ENCODE data around the gene CERS1.

CERS1 gene

GRCh38 chr19:18895824-18896341, at the start of gene CERS1:
Gene CERS1, minus strand, starts transcription at chr19:18896158. Its CDS starts 86 bp downstream, at chr19:18896072.
- no peak for TF ChIP-seq ZNF274 (IDR thresholded peaks at IDR 0.05; ENCODE audit: low read depth, low read length)
- peak within 1 kb of the TSS; percentile 9; the same call in 1 of the 2 replicates for H3K4me3 ChIP-seq (ENCODE audit: low read length)

- TF ChIP-seq ZNF274 (IDR thresholded peaks at IDR 0.05; ENCODE audit: low read depth, low read length) = no peak
- H3K4me3 ChIP-seq (ENCODE audit: low read length) = no peak overlapping the region
These were observed 49.3 kb upstream of the CERS1 start for GRCh38 chr19:18945297-18945696.

- no peak overlapping the region for H3K4me3 ChIP-seq (ENCODE audit: low read length)
- no peak for TF ChIP-seq ZNF274 (IDR thresholded peaks at IDR 0.05; ENCODE audit: low read depth, low read length)
These were observed 47.5 kb upstream of the CERS1 start for GRCh38 chr19:18943465-18943864.

GRCh38 chr19:18942692-18943091, 46.7 kb upstream of the CERS1 start:
- no peak for TF ChIP-seq ZNF274 (IDR thresholded peaks at IDR 0.05; ENCODE audit: low read depth, low read length)
- no peak overlapping the region for H3K4me3 ChIP-seq (ENCODE audit: low read length)

- no peak for TF ChIP-seq ZNF274 (IDR thresholded peaks at IDR 0.05; ENCODE audit: low read depth, low read length)
- H3K4me3 ChIP-seq (ENCODE audit: low read length) = no peak overlapping the region
These were observed 45.8 kb upstream of the CERS1 start for GRCh38 chr19:18941628-18942354.

GRCh38 chr19:18940769-18941627, 45.0 kb upstream of the CERS1 start, which contains the start of gene HOMER3:
Gene HOMER3, minus strand, starts transcription at chr19:18941217. Its CDS starts 2,235 bp downstream, at chr19:18938982.
- H3K4me3 ChIP-seq (ENCODE audit: low read length) = peak within 1 kb of the TSS; percentile 32
- no peak for TF ChIP-seq ZNF274 (IDR thresholded peaks at IDR 0.05; ENCODE audit: low read depth, low read length)

GRCh38 chr19:18939922-18940768, 44.2 kb upstream of the CERS1 start:
- peak overlapping the region; percentile 32; the same call in 1 of the 2 replicates for H3K4me3 ChIP-seq (ENCODE audit: low read length)
- no peak for TF ChIP-seq ZNF274 (IDR thresholded peaks at IDR 0.05; ENCODE audit: low read depth, low read length)

GRCh38 chr19:18939163-18939562, 43.2 kb upstream of the CERS1 start:
- no peak overlapping the region for H3K4me3 ChIP-seq (ENCODE audit: low read length)
- no peak for TF ChIP-seq ZNF274 (IDR thresholded peaks at IDR 0.05; ENCODE audit: low read depth, low read length)

GRCh38 chr19:18933297-18933696, 37.3 kb upstream of the CERS1 start:
- no peak overlapping the region for H3K4me3 ChIP-seq (ENCODE audit: low read length)
- no peak for TF ChIP-seq ZNF274 (IDR thresholded peaks at IDR 0.05; ENCODE audit: low read depth, low read length)

GRCh38 chr19:18932216-18932841, 36.4 kb upstream of the CERS1 start:
- H3K4me3 ChIP-seq (ENCODE audit: low read length) = peak overlapping the region; percentile 32; the same call in 1 of the 2 replicates
- TF ChIP-seq ZNF274 (IDR thresholded peaks at IDR 0.05; ENCODE audit: low read depth, low read length) = no peak

- no peak overlapping the region for H3K4me3 ChIP-seq (ENCODE audit: low read length)
- TF ChIP-seq ZNF274 (IDR thresholded peaks at IDR 0.05; ENCODE audit: low read depth, low read length) = no peak
These were observed 35.6 kb upstream of the CERS1 start for GRCh38 chr19:18931316-18932162.

- H3K4me3 ChIP-seq (ENCODE audit: low read length) = no peak overlapping the region
- no peak for TF ChIP-seq ZNF274 (IDR thresholded peaks at IDR 0.05; ENCODE audit: low read depth, low read length)
These were observed 33.4 kb upstream of the CERS1 start for GRCh38 chr19:18929311-18929710.

Measured in GM08714 (cell line).